Neuronal stem cell (in vitro differentiated cells): ENCODE results near the gene GLMP.

ENCODE experiments used
- DNase-seq: peaks from one replicate; pipeline ENCODE4 v3.0.0-alpha.2; 2013; ENCODE audit warnings: low spot score
- H2AFZ ChIP-seq: one replicate; pipeline ENCODE4 v1.6.1; 2013; ENCODE audit warnings: mild to moderate bottlenecking, low read length, inconsistent platforms
- H2AK5ac ChIP-seq: 2 replicates; pipeline ENCODE4 v1.6.1; 2013; ENCODE audit warnings: low read depth, mild to moderate bottlenecking, inconsistent platforms, low read length, moderate library complexity, mixed read lengths
- H2BK120ac ChIP-seq: 2 replicates; pipeline ENCODE4 v1.6.1; 2013; ENCODE audit warnings: low read depth, mild to moderate bottlenecking, inconsistent platforms, low read length, moderate library complexity, mixed read lengths
- H2BK12ac ChIP-seq: one replicate; pipeline ENCODE4 v1.6.1; 2013; ENCODE audit warnings: low read length, inconsistent platforms
- H2BK15ac ChIP-seq: 2 replicates; pipeline ENCODE4 v1.6.1; 2013; ENCODE audit warnings: mild to moderate bottlenecking, low read length, inconsistent platforms, mixed read lengths
- H2BK5ac ChIP-seq: one replicate; pipeline ENCODE4 v1.6.1; 2013; ENCODE audit warnings: inconsistent platforms, mild to moderate bottlenecking, low read length, moderate library complexity
- H3K14ac ChIP-seq: one replicate; pipeline ENCODE4 v1.6.1; 2013; ENCODE audit warnings: low read length, inconsistent platforms
- H3K18ac ChIP-seq: 2 replicates; pipeline ENCODE4 v1.6.1; 2013; ENCODE audit warnings: low read length, inconsistent platforms
- H3K23ac ChIP-seq: 2 replicates; pipeline ENCODE4 v1.6.1; 2013; ENCODE audit warnings: low read depth, mild to moderate bottlenecking, mixed read lengths, low read length, inconsistent platforms; ENCODE audit not compliant: poor library complexity
- H3K27ac ChIP-seq: replicated peaks from 3 replicates; pipeline ENCODE4 v1.5.1; 2013; ENCODE audit warnings: low read length, inconsistent platforms
- H3K27me3 ChIP-seq, 3 experiments: 2 replicates each; pipeline ENCODE4 v1.6.1; 2013; ENCODE audit warnings: low read length in 3 of 3, mild to moderate bottlenecking in 2 of 3, inconsistent platforms in 1 of 3, low read depth in 1 of 3, mixed read lengths in 1 of 3, moderate library complexity in 1 of 3; ENCODE audit not compliant: control insufficient read depth in 3 of 3, insufficient read depth in 3 of 3
- H3K36me3 ChIP-seq, 2 donors: replicated peaks in 1 of 2; 2 replicates each; pipeline ENCODE4 v1.6.1; 2013; ENCODE audit warnings: low read length in 2 of 2; ENCODE audit not compliant: control insufficient read depth in 2 of 2, insufficient read depth in 2 of 2
- H3K4ac ChIP-seq: 2 replicates; pipeline ENCODE4 v1.6.1; 2013; ENCODE audit warnings: inconsistent platforms, mild to moderate bottlenecking, low read length, moderate library complexity
- H3K4me1 ChIP-seq, 2 donors: 1 replicate in 1 of 2; 2 replicates in 1 of 2; pipeline ENCODE4 v1.6.1; 2013; ENCODE audit warnings: low read length in 2 of 2, low read depth in 1 of 2; ENCODE audit not compliant: control insufficient read depth in 2 of 2, insufficient read depth in 1 of 2
- H3K4me2 ChIP-seq: one replicate; pipeline ENCODE4 v1.6.1; 2013; ENCODE audit warnings: mild to moderate bottlenecking, low read length, inconsistent platforms; ENCODE audit not compliant: insufficient read depth, poor library complexity, severe bottlenecking
- H3K4me3 ChIP-seq, 2 donors: 2 replicates each; pipeline ENCODE4 v1.5.1; 2013; ENCODE audit warnings: low read length in 2 of 2, mild to moderate bottlenecking in 2 of 2, inconsistent platforms in 1 of 2, moderate library complexity in 1 of 2
- H3K79me1 ChIP-seq: one replicate; pipeline ENCODE4 v1.6.1; 2013; ENCODE audit warnings: low read depth, mild to moderate bottlenecking, inconsistent platforms, low read length, moderate library complexity
- H3K9ac ChIP-seq: one replicate; pipeline ENCODE4 v1.6.1; 2013; ENCODE audit warnings: mild to moderate bottlenecking, low read depth, low read length, inconsistent platforms; ENCODE audit not compliant: poor library complexity
- H3K9me3 ChIP-seq, 2 donors: replicated peaks in 1 of 2; 2 replicates each; pipeline versions ENCODE3 to v1.6.1; 2013; ENCODE audit warnings: low read length in 2 of 2, mild to moderate bottlenecking in 2 of 2, inconsistent platforms in 1 of 2, low read depth in 1 of 2, mixed read lengths in 1 of 2, moderate library complexity in 1 of 2; ENCODE audit not compliant: control insufficient read depth in 2 of 2, insufficient read depth in 1 of 2
- H4K8ac ChIP-seq: one replicate; pipeline ENCODE4 v1.6.1; 2013; ENCODE audit warnings: low read depth, mild to moderate bottlenecking, inconsistent platforms, low read length, moderate library complexity
- H4K91ac ChIP-seq: one replicate; pipeline ENCODE4 v1.6.1; 2013; ENCODE audit warnings: low read length, low read depth, mild to moderate bottlenecking, inconsistent platforms; ENCODE audit not compliant: poor library complexity
- WGBS, 2 donors: extraction: QIAGEN DNeasy Blood & Tissue Kit; methylation state at CpG; one replicate each; pipeline ENCODE4 v1.1.7; 2013; ENCODE audit warnings: missing lambda C conversion rate in 2 of 2, mixed read lengths in 1 of 2; ENCODE audit not compliant: insufficient read length in 2 of 2, insufficient replicate concordance in 1 of 2; ENCODE audit errors: extremely low coverage in 2 of 2; 5-methylcytosine and 5-hydroxymethylcytosine counted together

GLMP gene

DNA sequence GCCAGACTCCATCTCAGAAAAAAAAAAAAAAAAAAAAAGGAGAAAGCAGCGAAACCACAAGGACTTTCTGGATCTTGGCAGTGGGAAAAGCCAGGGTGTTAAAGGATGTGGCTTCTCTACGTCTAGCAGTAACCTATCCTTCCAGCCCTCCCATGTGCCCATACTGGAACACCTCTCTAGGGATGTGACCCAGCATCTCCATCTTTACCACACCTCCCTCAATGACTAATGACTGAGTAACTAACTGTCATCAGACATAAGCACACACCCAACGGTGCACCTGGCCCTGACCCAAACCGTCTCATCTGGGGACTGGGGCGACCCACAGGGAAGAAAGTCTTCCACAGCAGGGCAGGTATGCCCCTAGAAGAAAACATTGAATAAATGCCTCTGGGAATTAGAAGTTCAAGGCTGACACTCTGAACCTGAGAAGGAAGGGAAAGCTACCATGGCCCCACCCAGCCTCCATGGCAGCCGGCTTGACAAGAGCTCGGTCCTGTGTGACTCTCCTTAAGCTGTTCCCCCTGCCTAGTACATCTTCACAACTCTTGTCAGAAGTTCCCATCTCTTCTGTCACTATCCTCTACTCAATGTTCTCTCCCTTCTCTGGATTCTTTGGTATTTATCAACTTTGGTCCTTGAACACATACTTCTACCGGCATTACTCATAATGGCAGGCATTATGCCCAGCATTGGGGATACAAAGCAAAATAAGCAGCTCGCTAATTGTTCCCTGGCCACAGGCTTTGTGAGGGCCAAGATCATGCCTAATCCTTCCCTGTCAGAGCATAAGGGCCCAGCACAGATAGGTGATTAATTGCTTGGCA is 32.8 kb downstream of the GLMP start:
- no peak overlapping the region for H2BK12ac ChIP-seq
- no peak overlapping the region for H2AK5ac ChIP-seq
- H2BK120ac ChIP-seq: no peak overlapping the region
- no peak overlapping the region for H3K18ac ChIP-seq
- no peak overlapping the region for H3K4me3 ChIP-seq
- no peak overlapping the region for H3K9ac ChIP-seq
- H3K27me3 ChIP-seq: peaks cover 0 to 2% (median 0%) of the 10 kb centered on the region in 3 experiments
- H3K14ac ChIP-seq: no peak overlapping the region
- H3K36me3 ChIP-seq: peaks cover 70 to 95% of the 10 kb centered on the region in 2 donors
- peaks cover 5% of the 10 kb centered on the region for H3K79me1 ChIP-seq
- H2BK5ac ChIP-seq: no peak overlapping the region
- H3K4me2 ChIP-seq: no peak overlapping the region
- no peaks in the 10 kb centered on the region for H3K4me1 ChIP-seq
- H3K23ac ChIP-seq: no peak overlapping the region
- no CpG with 5 or more reads among the region's 9 CpGs for WGBS, 2 donors
- no peak overlapping the region for H4K8ac ChIP-seq
- H2BK15ac ChIP-seq: no peak overlapping the region
- DNase-seq: no peak
- H3K27ac ChIP-seq: no peak overlapping the region
- H4K91ac ChIP-seq: no peak overlapping the region
- no peak overlapping the region for H2AFZ ChIP-seq
- H3K4ac ChIP-seq: no peak overlapping the region
- H3K9me3 ChIP-seq: no peaks in the 10 kb centered on the region

- H3K36me3 ChIP-seq: peaks cover 63 to 94% of the 10 kb centered on the region in 2 donors
- H3K9ac ChIP-seq: no peak overlapping the region
- no peak overlapping the region for H2BK120ac ChIP-seq
- WGBS, 2 donors: no CpG with 5 or more reads among the region's 2 CpGs
- no peak overlapping the region for H3K14ac ChIP-seq
- H3K23ac ChIP-seq: no peak overlapping the region
- no peak for DNase-seq
- H3K4me2 ChIP-seq: no peak overlapping the region
- H3K27me3 ChIP-seq: peaks cover 0 to 2% (median 0%) of the 10 kb centered on the region in 3 experiments
- H3K27ac ChIP-seq: no peak overlapping the region
- no peak overlapping the region for H4K91ac ChIP-seq
- H3K9me3 ChIP-seq: no peaks in the 10 kb centered on the region
- peaks cover 3% of the 10 kb centered on the region for H3K79me1 ChIP-seq
- H2BK12ac ChIP-seq: no peak overlapping the region
- H2BK15ac ChIP-seq: no peak overlapping the region
- H2AK5ac ChIP-seq: no peak overlapping the region
- H3K18ac ChIP-seq: no peak overlapping the region
- no peak overlapping the region for H3K4ac ChIP-seq
- H2BK5ac ChIP-seq: no peak overlapping the region
- no peak overlapping the region for H3K4me3 ChIP-seq
- H4K8ac ChIP-seq: no peak overlapping the region
- no peaks in the 10 kb centered on the region for H3K4me1 ChIP-seq
- no peak overlapping the region for H2AFZ ChIP-seq
Measured at GRCh38 chr1:156260896-156261295, 34.6 kb downstream of the GLMP start.

- H3K79me1 ChIP-seq: peaks cover 3% of the 10 kb centered on the region
- no peak overlapping the region for H3K4me3 ChIP-seq
- H4K8ac ChIP-seq: no peak overlapping the region
- no peak overlapping the region for H2AK5ac ChIP-seq
- peaks cover 0 to 2% (median 0%) of the 10 kb centered on the region in 3 experiments for H3K27me3 ChIP-seq
- H2BK120ac ChIP-seq: no peak overlapping the region
- no peaks in the 10 kb centered on the region for H3K4me1 ChIP-seq
- no peaks in the 10 kb centered on the region for H3K9me3 ChIP-seq
- H2BK12ac ChIP-seq: no peak overlapping the region
- no peak overlapping the region for H3K4ac ChIP-seq
- peaks cover 55 to 88% of the 10 kb centered on the region in 2 donors for H3K36me3 ChIP-seq
- H2BK5ac ChIP-seq: no peak overlapping the region
- H2BK15ac ChIP-seq: no peak overlapping the region
- no peak overlapping the region for H3K14ac ChIP-seq
- no peak overlapping the region for H4K91ac ChIP-seq
- H3K23ac ChIP-seq: no peak overlapping the region
- no peak overlapping the region for H3K18ac ChIP-seq
- DNase-seq: no peak
- H3K4me2 ChIP-seq: no peak overlapping the region
- H2AFZ ChIP-seq: no peak overlapping the region
- no CpG with 5 or more reads among the region's 3 CpGs for WGBS, 2 donors
- no peak overlapping the region for H3K27ac ChIP-seq
- H3K9ac ChIP-seq: no peak overlapping the region
Measured at GRCh38 chr1:156259805-156260204, 35.7 kb downstream of the GLMP start.

- H3K18ac ChIP-seq: no peak overlapping the region
- peaks cover 55 to 88% of the 10 kb centered on the region in 2 donors for H3K36me3 ChIP-seq
- H3K23ac ChIP-seq: no peak overlapping the region
- H4K91ac ChIP-seq: no peak overlapping the region
- no peak for DNase-seq
- no peak overlapping the region for H4K8ac ChIP-seq
- H3K27ac ChIP-seq: no peak overlapping the region
- no peak overlapping the region for H2AK5ac ChIP-seq
- H3K9me3 ChIP-seq: no peaks in the 10 kb centered on the region
- no peaks in the 10 kb centered on the region for H3K4me1 ChIP-seq
- H3K4me2 ChIP-seq: no peak overlapping the region
- H3K14ac ChIP-seq: no peak overlapping the region
- H2BK120ac ChIP-seq: no peak overlapping the region
- WGBS, 2 donors: no CpG with 5 or more reads among the region's 8 CpGs
- H2BK5ac ChIP-seq: no peak overlapping the region
- H3K27me3 ChIP-seq: peaks cover 0 to 2% (median 0%) of the 10 kb centered on the region in 3 experiments
- peaks cover 3% of the 10 kb centered on the region for H3K79me1 ChIP-seq
- H2AFZ ChIP-seq: no peak overlapping the region
- no peak overlapping the region for H3K9ac ChIP-seq
- H3K4ac ChIP-seq: no peak overlapping the region
- H3K4me3 ChIP-seq: no peak overlapping the region
- H2BK12ac ChIP-seq: no peak overlapping the region
- no peak overlapping the region for H2BK15ac ChIP-seq
Measured at GRCh38 chr1:156258859-156259258, 36.6 kb downstream of the GLMP start.
